Measurements from ENCODE around the gene RBM3. TPM values are rescaled to one million over a fixed set of nuclear protein-coding genes. Genes with fewer than 3 reads are reported as not detected.
A peak's percentile ranks its signal among the peaks of the same experiment; 100 is the strongest.

Gene RBM3
- total and polyA plus RNA-seq, 2 donors (not counting 1 experiment from before 2014, with no cell fraction given), result 52.7 to 464 TPM

DNA sequence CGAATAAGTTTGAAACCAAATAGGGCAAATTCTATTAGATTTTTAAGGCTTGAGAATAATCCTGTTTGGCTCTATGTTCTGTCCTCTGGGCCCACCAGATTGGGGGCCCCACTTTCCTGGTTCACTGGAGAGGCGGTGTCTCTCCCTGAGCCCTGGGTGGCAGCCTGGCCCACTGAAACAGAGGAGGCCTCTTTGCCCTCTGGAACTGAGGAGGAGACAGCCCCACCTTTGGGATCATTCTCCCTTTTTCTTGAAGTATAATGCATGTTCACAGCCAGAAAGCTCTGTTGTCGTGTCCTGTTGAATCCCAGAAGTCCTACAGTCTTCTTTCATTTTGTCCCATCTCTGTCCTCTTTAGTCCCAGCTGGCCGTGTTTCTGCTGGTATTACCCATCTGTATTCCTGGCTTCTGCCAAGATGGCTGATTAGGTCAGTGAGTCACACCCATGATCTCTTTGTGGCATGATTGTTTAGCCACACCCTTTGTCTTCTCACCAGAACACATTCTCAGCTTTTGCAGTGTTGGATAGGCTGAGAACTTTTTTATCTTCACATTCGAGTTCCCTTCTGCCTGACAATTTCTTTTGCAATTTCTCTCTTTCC lies 42.8 kb upstream of the RBM3 start:
- no peaks in the 10 kb centered on the region for H3K27me3 ChIP-seq (ENCODE audit: control insufficient read depth, insufficient read depth, low read length)
- H3K9ac ChIP-seq (ENCODE audit: insufficient read depth, low read length), result no peak overlapping the region
- peak overlapping the region; percentile 51 for H3K4me2 ChIP-seq (ENCODE audit: extremely low read depth, insufficient read depth, low read length)
- no peak overlapping the region for H3K4me3 ChIP-seq (replicated peaks in 1 of 4; ENCODE audit: control extremely low read depth in 1 of 4, insufficient read depth in 1 of 4, low read depth in 3 of 4, low read length in 4 of 4)
- no peaks in the 10 kb centered on the region for H3K9me3 ChIP-seq (ENCODE audit: control insufficient read depth, insufficient read depth, low read depth, low read length)
- TF ChIP-seq EZH2 (IDR thresholded peaks at IDR 0.05; ENCODE audit: low read length, missing control alignments), result no peak
- TF ChIP-seq, protein P1, sequence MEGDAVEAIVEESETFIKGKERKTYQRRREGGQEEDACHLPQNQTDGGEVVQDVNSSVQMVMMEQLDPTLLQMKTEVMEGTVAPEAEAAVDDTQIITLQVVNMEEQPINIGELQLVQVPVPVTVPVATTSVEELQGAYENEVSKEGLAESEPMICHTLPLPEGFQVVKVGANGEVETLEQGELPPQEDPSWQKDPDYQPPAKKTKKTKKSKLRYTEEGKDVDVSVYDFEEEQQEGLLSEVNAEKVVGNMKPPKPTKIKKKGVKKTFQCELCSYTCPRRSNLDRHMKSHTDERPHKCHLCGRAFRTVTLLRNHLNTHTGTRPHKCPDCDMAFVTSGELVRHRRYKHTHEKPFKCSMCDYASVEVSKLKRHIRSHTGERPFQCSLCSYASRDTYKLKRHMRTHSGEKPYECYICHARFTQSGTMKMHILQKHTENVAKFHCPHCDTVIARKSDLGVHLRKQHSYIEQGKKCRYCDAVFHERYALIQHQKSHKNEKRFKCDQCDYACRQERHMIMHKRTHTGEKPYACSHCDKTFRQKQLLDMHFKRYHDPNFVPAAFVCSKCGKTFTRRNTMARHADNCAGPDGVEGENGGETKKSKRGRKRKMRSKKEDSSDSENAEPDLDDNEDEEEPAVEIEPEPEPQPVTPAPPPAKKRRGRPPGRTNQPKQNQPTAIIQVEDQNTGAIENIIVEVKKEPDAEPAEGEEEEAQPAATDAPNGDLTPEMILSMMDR (conservative IDR thresholded peaks at IDR 0.05 in 1 of 2, IDR thresholded peaks at IDR 0.05 in 1 of 2; ENCODE audit: low read depth in 1 of 2, low read length in 2 of 2), result no peak
- peak; percentile 79 to 85 for DNase-seq (ENCODE audit: low read depth in 2 of 2)
- peak overlapping the region; percentile 46 for H2AFZ ChIP-seq (ENCODE audit: low read length)
- no peaks in the 10 kb centered on the region for H3K79me2 ChIP-seq (ENCODE audit: control insufficient read depth, insufficient read depth, low read length)
- no peaks in the 10 kb centered on the region for H4K20me1 ChIP-seq (ENCODE audit: control insufficient read depth, extremely low read depth, insufficient read depth, low read length)
- H3K4me1 ChIP-seq (ENCODE audit: control insufficient read depth, extremely low read depth, insufficient read depth, low read length), result peaks cover 3% of the 10 kb centered on the region
- peak overlapping the region; percentile 73 for H3K27ac ChIP-seq (ENCODE audit: insufficient read depth, low read length)
- no peaks in the 10 kb centered on the region for H3K36me3 ChIP-seq (ENCODE audit: control insufficient read depth, insufficient read depth, low read length)

DNA sequence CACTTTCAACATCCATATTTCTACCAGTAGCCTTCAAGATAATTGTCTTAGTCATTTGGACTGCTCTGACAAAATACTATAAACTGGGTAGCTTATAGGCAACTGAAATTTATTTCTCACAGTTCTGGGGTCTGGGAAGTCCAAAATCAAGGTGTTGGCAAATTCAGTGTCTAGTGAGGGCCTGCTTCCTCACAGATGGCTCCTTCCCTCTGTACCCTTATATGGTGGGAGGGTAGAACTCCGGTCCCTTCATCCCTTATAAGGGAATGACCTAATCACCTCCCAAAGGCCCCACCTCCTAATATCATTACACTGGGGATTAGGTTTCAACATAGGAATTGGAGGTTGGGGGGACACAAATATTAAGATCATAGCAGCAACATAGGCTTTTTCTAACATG lies 42.1 kb upstream of the RBM3 start:
- H3K4me3 ChIP-seq (replicated peaks in 1 of 4; ENCODE audit: control extremely low read depth in 1 of 4, insufficient read depth in 1 of 4, low read depth in 3 of 4, low read length in 4 of 4), result no peak overlapping the region
- DNase-seq (ENCODE audit: low read depth in 2 of 2), result no peak
- no peak overlapping the region for H2AFZ ChIP-seq (ENCODE audit: low read length)
- TF ChIP-seq EZH2 (IDR thresholded peaks at IDR 0.05; ENCODE audit: low read length, missing control alignments), result no peak
- TF ChIP-seq, protein P1 (conservative IDR thresholded peaks at IDR 0.05 in 1 of 2, IDR thresholded peaks at IDR 0.05 in 1 of 2; ENCODE audit: low read depth in 1 of 2, low read length in 2 of 2), result no peak
- no peaks in the 10 kb centered on the region for H3K79me2 ChIP-seq (ENCODE audit: control insufficient read depth, insufficient read depth, low read length)
- H3K9me3 ChIP-seq (ENCODE audit: control insufficient read depth, insufficient read depth, low read depth, low read length), result no peaks in the 10 kb centered on the region
- peaks cover 3% of the 10 kb centered on the region for H3K4me1 ChIP-seq (ENCODE audit: control insufficient read depth, extremely low read depth, insufficient read depth, low read length)
- H4K20me1 ChIP-seq (ENCODE audit: control insufficient read depth, extremely low read depth, insufficient read depth, low read length), result no peaks in the 10 kb centered on the region
- no peak overlapping the region for H3K9ac ChIP-seq (ENCODE audit: insufficient read depth, low read length)
- no peak overlapping the region for H3K4me2 ChIP-seq (ENCODE audit: extremely low read depth, insufficient read depth, low read length)
- H3K36me3 ChIP-seq (ENCODE audit: control insufficient read depth, insufficient read depth, low read length), result no peaks in the 10 kb centered on the region
- no peaks in the 10 kb centered on the region for H3K27me3 ChIP-seq (ENCODE audit: control insufficient read depth, insufficient read depth, low read length)
- peak overlapping the region; percentile 73 for H3K27ac ChIP-seq (ENCODE audit: insufficient read depth, low read length)

DNA sequence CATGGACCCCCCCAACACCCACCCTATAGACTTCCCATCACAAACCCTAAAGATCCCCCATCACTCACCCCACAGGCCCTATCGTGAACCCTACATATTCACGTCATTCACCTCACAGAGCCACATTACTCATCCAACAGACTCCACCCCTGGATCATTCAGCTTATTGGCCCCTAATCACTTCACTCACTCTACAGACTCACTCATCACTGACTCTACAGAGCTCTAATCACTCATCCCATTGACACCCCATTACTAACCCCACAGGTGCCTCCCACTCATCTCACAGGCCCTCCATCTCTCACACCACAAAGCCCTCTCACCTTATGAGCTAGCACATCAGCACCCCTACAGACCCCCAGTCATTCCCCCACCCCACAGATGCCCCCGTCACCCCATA lies 41.1 kb upstream of the RBM3 start:
- no peak overlapping the region for H3K27ac ChIP-seq (ENCODE audit: insufficient read depth, low read length)
- no peak overlapping the region for H3K4me2 ChIP-seq (ENCODE audit: extremely low read depth, insufficient read depth, low read length)
- peaks cover 3% of the 10 kb centered on the region for H3K4me1 ChIP-seq (ENCODE audit: control insufficient read depth, extremely low read depth, insufficient read depth, low read length)
- no peak overlapping the region for H3K4me3 ChIP-seq (replicated peaks in 1 of 4; ENCODE audit: control extremely low read depth in 1 of 4, insufficient read depth in 1 of 4, low read depth in 3 of 4, low read length in 4 of 4)
- H2AFZ ChIP-seq (ENCODE audit: low read length), result no peak overlapping the region
- TF ChIP-seq, protein P1 (conservative IDR thresholded peaks at IDR 0.05 in 1 of 2, IDR thresholded peaks at IDR 0.05 in 1 of 2; ENCODE audit: low read depth in 1 of 2, low read length in 2 of 2), result no peak
- no peak for TF ChIP-seq EZH2 (IDR thresholded peaks at IDR 0.05; ENCODE audit: low read length, missing control alignments)
- no peaks in the 10 kb centered on the region for H3K36me3 ChIP-seq (ENCODE audit: control insufficient read depth, insufficient read depth, low read length)
- H4K20me1 ChIP-seq (ENCODE audit: control insufficient read depth, extremely low read depth, insufficient read depth, low read length), result no peaks in the 10 kb centered on the region
- no peak overlapping the region for H3K9ac ChIP-seq (ENCODE audit: insufficient read depth, low read length)
- H3K27me3 ChIP-seq (ENCODE audit: control insufficient read depth, insufficient read depth, low read length), result no peaks in the 10 kb centered on the region
- H3K79me2 ChIP-seq (ENCODE audit: control insufficient read depth, insufficient read depth, low read length), result no peaks in the 10 kb centered on the region
- no peaks in the 10 kb centered on the region for H3K9me3 ChIP-seq (ENCODE audit: control insufficient read depth, insufficient read depth, low read depth, low read length)
- no peak for DNase-seq (ENCODE audit: low read depth in 2 of 2)

All from fibroblast of lung (primary cell).